HepG2 (cell line): Measurements from ENCODE around the gene SSBP2. TPM values are rescaled to one million over a fixed set of nuclear protein-coding genes. Genes with fewer than 3 reads are reported as not detected.

Source experiments
- ATF7 ChIP-seq, 2 experiments: fragments of 450-650 bp in 1 of 2; sonication (generic) in 1 of 2; formaldehyde crosslinking in 1 of 2; IDR thresholded peaks; 2 replicates each; pipeline versions ENCODE4 v1.4.0 to v1.6.1; 2016 to 2020; ENCODE audit warnings: antibody characterized with exemption in 1 of 2, mild to moderate bottlenecking in 1 of 2, missing genetic modification reagents in 1 of 2
- CBX1 ChIP-seq: IDR thresholded peaks from one replicate; pipeline ENCODE4 v1.6.1; 2016; ENCODE audit warnings: antibody characterized with exemption, low read depth
- DMAP1 ChIP-seq: IDR thresholded peaks from 2 replicates; pipeline ENCODE4 v1.6.1; 2016
- ERF ChIP-seq: IDR thresholded peaks from 2 replicates; pipeline ENCODE4 v1.6.1; 2018; ENCODE audit warnings: missing biosample characterization, missing genetic modification reagents
- FOXO1 ChIP-seq: sonication (generic); formaldehyde crosslinking; IDR thresholded peaks from 2 replicates; pipeline ENCODE4 v1.4.0; 2020; ENCODE audit warnings: missing genetic modification reagents
- FUBP1 ChIP-seq: sonication (generic); formaldehyde crosslinking; IDR thresholded peaks from 2 replicates; pipeline ENCODE4 v1.5.1; 2020; ENCODE audit warnings: missing genetic modification reagents, mild to moderate bottlenecking, borderline replicate concordance
- MAFK ChIP-seq, 2 experiments: IDR thresholded peaks in 1 of 2; conservative IDR thresholded peaks in 1 of 2; 2 replicates each; pipeline ENCODE4 v1.6.1; 2011; ENCODE audit warnings: improper control_type of control experiment in 2 of 2, low read length in 2 of 2
- MIXL1 ChIP-seq: IDR thresholded peaks from 2 replicates; pipeline ENCODE4 v1.6.1; 2016
- NPAS2 ChIP-seq: sonication (generic); formaldehyde crosslinking; IDR thresholded peaks from 2 replicates; pipeline ENCODE4 v1.8.0; 2022; ENCODE audit warnings: mild to moderate bottlenecking, missing genetic modification reagents, borderline replicate concordance
- RBM39 ChIP-seq: fragments of 200-400 bp; formaldehyde crosslinking; IDR thresholded peaks from one replicate; pipeline ENCODE4 v1.6.1; 2018; ENCODE audit warnings: antibody characterized with exemption, mild to moderate bottlenecking, low read depth, low read length; ENCODE audit not compliant: poor library complexity, severe bottlenecking
- ZBTB1 ChIP-seq: sonication (generic); formaldehyde crosslinking; IDR thresholded peaks from 2 replicates; pipeline ENCODE4 v1.4.0; 2020; ENCODE audit warnings: missing genetic modification reagents, borderline replicate concordance
- ZNF205 ChIP-seq: IDR thresholded peaks from 2 replicates; pipeline ENCODE4 v1.6.1; 2018; ENCODE audit warnings: missing biosample characterization, missing genetic modification reagents
- ZNF292 ChIP-seq: sonication (generic); formaldehyde crosslinking; IDR thresholded peaks from 2 replicates; pipeline ENCODE4 v1.8.1; 2022; ENCODE audit warnings: mild to moderate bottlenecking, low read depth, missing genetic modification reagents, borderline replicate concordance
- ZNF317 ChIP-seq: sonication (generic); formaldehyde crosslinking; IDR thresholded peaks from 2 replicates; pipeline ENCODE4 v1.5.0; 2020; ENCODE audit warnings: mild to moderate bottlenecking, missing genetic modification reagents
- ZNF326 ChIP-seq: sonication (generic); formaldehyde crosslinking; IDR thresholded peaks from 2 replicates; pipeline ENCODE4 v1.4.0; 2020; ENCODE audit warnings: missing genetic modification reagents, borderline replicate concordance
- ZNF577 ChIP-seq: sonication (generic); formaldehyde crosslinking; IDR thresholded peaks from 2 replicates; pipeline ENCODE4 v1.4.0; 2020; ENCODE audit warnings: mild to moderate bottlenecking, low read depth, missing genetic modification reagents, borderline replicate concordance
- ZNF597 ChIP-seq: sonication (generic); formaldehyde crosslinking; IDR thresholded peaks from 2 replicates; pipeline ENCODE4 v1.5.0; 2020; ENCODE audit warnings: missing genetic modification reagents
- ZNF773 ChIP-seq: sonication (generic); formaldehyde crosslinking; IDR thresholded peaks from 2 replicates; pipeline ENCODE4 v1.4.0; 2020; ENCODE audit warnings: missing genetic modification reagents, borderline replicate concordance
- ZNF780A ChIP-seq: sonication (generic); formaldehyde crosslinking; IDR thresholded peaks from 2 replicates; pipeline ENCODE4 v1.8.0; 2022; ENCODE audit warnings: mild to moderate bottlenecking, missing genetic modification reagents, moderate library complexity
- ZNF83 ChIP-seq: sonication (generic); formaldehyde crosslinking; IDR thresholded peaks from 2 replicates; pipeline ENCODE4 v1.4.0; 2020; ENCODE audit warnings: missing genetic modification reagents, mild to moderate bottlenecking, borderline replicate concordance
- ZSCAN25 ChIP-seq: sonication (generic); formaldehyde crosslinking; IDR thresholded peaks from 2 replicates; pipeline ENCODE4 v1.8.0; 2022; ENCODE audit warnings: mild to moderate bottlenecking, missing genetic modification reagents
- polyA plus RNA-seq, 8 experiments: library from polyadenylated mRNA; depleted of rRNA in 3 of 8; stranded (reverse) in 7 of 8; unstranded in 1 of 8; fragments of >200 nt; fragmentation: Illumina TruSeq in 4 of 8; extraction: Trizol in 4 of 8; gene quantifications; 2 replicates each; pipeline versions ENCODE4 v1.2.1 to v1.2.3, GENCODE V29; 2011 to 2016; ENCODE audit warnings: low read depth in 4 of 8, missing spikeins in 1 of 8, mixed read lengths in 1 of 8; ENCODE audit not compliant: insufficient read depth in 1 of 8
- total RNA-seq, 5 experiments: library from RNA; depleted of rRNA; stranded (reverse); fragments of >200 nt; fragmentation: Illumina TruSeq; extraction: Trizol; gene quantifications; 2 replicates each; pipeline ENCODE4 v1.2.3, GENCODE V29; 2016; ENCODE audit warnings: low read depth in 1 of 5
- TF ChIP-seq, protein P1 (sequence below): sonication (generic); formaldehyde crosslinking; IDR thresholded peaks from 2 replicates; pipeline ENCODE4 v1.4.0; 2020; ENCODE audit warnings: missing genetic modification reagents
- TF ChIP-seq, protein P2 (sequence below): sonication (generic); formaldehyde crosslinking; IDR thresholded peaks from 2 replicates; pipeline ENCODE4 v1.8.0; 2022; ENCODE audit warnings: mild to moderate bottlenecking, missing genetic modification reagents, moderate library complexity

SSBP2 gene
- total and polyA plus RNA-seq, 2 of the 13 experiments (the other 11 are each of a cell fraction or from before 2014, with no cell fraction given): 0.16 TPM; not detected in 1

DNA sequence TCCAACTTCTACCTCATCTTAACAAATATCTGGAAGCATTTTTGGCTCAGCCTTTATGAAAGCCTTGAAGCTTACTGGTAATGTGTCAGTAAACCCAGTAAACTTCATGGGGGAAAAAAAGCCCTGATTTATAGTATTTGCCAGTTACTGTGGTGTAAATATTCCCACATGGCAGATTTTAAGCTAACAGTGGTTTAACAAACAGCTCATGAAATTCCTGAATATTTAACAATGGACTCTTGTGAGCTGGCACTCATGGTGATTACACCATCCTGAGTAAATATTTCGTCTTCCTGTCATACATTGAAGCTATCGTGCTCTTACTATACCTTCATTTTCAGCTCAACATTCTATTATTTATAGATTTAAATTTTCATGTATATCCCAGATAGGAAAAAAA, 300.0 kb downstream of the SSBP2 start (continued):
- TF ChIP-seq ZNF326 (CRISPR knock-in tag) (no peak), ATF7 (IDR thresholded peaks at IDR 0.05) (no peak), ATF7 (CRISPR knock-in tag; IDR thresholded peaks at IDR 0.05) (no peak), FUBP1 (CRISPR knock-in tag) (no peak), ZBTB1 (CRISPR knock-in tag) (no peak), RBM39 (no peak), ZNF773 (CRISPR knock-in tag) (no peak), MAFK (conservative IDR thresholded peaks at IDR 0.05 in 1 of 2, IDR thresholded peaks at IDR 0.05 in 1 of 2; ENCODE audit: low read length in 2 of 2) (0 out of 4 replicates have a peak, but pooled peaks of 1 of the 2 experiments have one; percentile 2), ZNF577 (CRISPR knock-in tag) (no peak), ZNF83 (CRISPR knock-in tag) (no peak), ERF (CRISPR knock-in tag) (0 out of 2 replicates have a peak, but pooled peaks have one; percentile 28), ZNF780A (CRISPR knock-in tag) (no peak), DMAP1 (CRISPR knock-in tag) (no peak), ZSCAN25 (CRISPR knock-in tag) (no peak), ZNF317 (no peak), NPAS2 (CRISPR knock-in tag) (no peak), ZNF597 (no peak), MIXL1 (CRISPR knock-in tag) (no peak), ZNF292 (no peak), ZNF205 (CRISPR knock-in tag) (no peak), CBX1 (no peak), FOXO1 (CRISPR knock-in tag) (no peak)
- TF ChIP-seq, protein P1, sequence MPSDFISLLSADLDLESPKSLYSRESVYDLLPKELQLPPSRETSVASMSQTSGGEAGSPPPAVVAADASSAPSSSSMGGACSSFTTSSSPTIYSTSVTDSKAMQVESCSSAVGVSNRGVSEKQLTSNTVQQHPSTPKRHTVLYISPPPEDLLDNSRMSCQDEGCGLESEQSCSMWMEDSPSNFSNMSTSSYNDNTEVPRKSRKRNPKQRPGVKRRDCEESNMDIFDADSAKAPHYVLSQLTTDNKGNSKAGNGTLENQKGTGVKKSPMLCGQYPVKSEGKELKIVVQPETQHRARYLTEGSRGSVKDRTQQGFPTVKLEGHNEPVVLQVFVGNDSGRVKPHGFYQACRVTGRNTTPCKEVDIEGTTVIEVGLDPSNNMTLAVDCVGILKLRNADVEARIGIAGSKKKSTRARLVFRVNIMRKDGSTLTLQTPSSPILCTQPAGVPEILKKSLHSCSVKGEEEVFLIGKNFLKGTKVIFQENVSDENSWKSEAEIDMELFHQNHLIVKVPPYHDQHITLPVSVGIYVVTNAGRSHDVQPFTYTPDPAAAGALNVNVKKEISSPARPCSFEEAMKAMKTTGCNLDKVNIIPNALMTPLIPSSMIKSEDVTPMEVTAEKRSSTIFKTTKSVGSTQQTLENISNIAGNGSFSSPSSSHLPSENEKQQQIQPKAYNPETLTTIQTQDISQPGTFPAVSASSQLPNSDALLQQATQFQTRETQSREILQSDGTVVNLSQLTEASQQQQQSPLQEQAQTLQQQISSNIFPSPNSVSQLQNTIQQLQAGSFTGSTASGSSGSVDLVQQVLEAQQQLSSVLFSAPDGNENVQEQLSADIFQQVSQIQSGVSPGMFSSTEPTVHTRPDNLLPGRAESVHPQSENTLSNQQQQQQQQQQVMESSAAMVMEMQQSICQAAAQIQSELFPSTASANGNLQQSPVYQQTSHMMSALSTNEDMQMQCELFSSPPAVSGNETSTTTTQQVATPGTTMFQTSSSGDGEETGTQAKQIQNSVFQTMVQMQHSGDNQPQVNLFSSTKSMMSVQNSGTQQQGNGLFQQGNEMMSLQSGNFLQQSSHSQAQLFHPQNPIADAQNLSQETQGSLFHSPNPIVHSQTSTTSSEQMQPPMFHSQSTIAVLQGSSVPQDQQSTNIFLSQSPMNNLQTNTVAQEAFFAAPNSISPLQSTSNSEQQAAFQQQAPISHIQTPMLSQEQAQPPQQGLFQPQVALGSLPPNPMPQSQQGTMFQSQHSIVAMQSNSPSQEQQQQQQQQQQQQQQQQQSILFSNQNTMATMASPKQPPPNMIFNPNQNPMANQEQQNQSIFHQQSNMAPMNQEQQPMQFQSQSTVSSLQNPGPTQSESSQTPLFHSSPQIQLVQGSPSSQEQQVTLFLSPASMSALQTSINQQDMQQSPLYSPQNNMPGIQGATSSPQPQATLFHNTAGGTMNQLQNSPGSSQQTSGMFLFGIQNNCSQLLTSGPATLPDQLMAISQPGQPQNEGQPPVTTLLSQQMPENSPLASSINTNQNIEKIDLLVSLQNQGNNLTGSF (CRISPR knock-in tag): no peak
- TF ChIP-seq, protein P2, sequence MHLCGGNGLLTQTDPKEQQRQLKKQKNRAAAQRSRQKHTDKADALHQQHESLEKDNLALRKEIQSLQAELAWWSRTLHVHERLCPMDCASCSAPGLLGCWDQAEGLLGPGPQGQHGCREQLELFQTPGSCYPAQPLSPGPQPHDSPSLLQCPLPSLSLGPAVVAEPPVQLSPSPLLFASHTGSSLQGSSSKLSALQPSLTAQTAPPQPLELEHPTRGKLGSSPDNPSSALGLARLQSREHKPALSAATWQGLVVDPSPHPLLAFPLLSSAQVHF (CRISPR knock-in tag): no peak
